Smooth muscle cell of the umbilical artery (primary cell): ENCODE data around the gene SGPL1. TPM values are rescaled to one million over a fixed set of nuclear protein-coding genes. Genes with fewer than 3 reads are reported as not detected.

Source experiments
- total RNA-seq: library from RNA; depleted of rRNA; stranded (reverse); fragments of >200 nt; gene quantifications from 2 replicates; pipeline ENCODE4 v1.2.3, GENCODE V29; 2014

Gene SGPL1
- 53.2 and 55.2 TPM in 2 replicates for total RNA-seq

GRCh38 chr10:70815504-70816219 lies at the start of gene SGPL1:
SGPL1 (plus strand) TSS chr10:70815948; CDS start chr10:70816854, 906 bp downstream.

GRCh38 chr10:70785190-70785589 lies 30.6 kb upstream of the SGPL1 start, which contains the start of gene TBATA:
TBATA (minus strand) TSS chr10:70785377; CDS start chr10:70783379, 1,998 bp downstream.

GRCh38 chr10:70887804-70888800 lies 72.4 kb downstream of the SGPL1 start, which contains the start of gene PCBD1:
PCBD1 (minus strand) TSS chr10:70888565; CDS start chr10:70888533, 32 bp downstream.

Other genes with a start within 250 kb of the SGPL1 start
- not detected in 2 replicates for gene PRF1, start 213.2 kb upstream of the SGPL1 start, total RNA-seq
- gene ADAMTS14, start 143.4 kb upstream of the SGPL1 start, total RNA-seq, result 3.6 and 4.2 TPM in 2 replicates
- not detected in 2 replicates for gene TBATA, start 30.6 kb upstream of the SGPL1 start, total RNA-seq
- gene PCBD1, start 72.6 kb downstream of the SGPL1 start, total RNA-seq, result 31.5 and 42.9 TPM in 2 replicates